T-helper 1 cell (primary cell): ENCODE measurements around the gene BEND3.
"Not testable (repeated sequence)": the region's sequence is repeated elsewhere in the genome, so short reads cannot be mapped to it uniquely, and the experiment has no call there.

Experiments used
- DNase-seq, 5 donors: peaks; one replicate each; pipeline ENCODE4 v3.0.0-alpha.2; 2012 to 2020

BEND3 gene

DNA sequence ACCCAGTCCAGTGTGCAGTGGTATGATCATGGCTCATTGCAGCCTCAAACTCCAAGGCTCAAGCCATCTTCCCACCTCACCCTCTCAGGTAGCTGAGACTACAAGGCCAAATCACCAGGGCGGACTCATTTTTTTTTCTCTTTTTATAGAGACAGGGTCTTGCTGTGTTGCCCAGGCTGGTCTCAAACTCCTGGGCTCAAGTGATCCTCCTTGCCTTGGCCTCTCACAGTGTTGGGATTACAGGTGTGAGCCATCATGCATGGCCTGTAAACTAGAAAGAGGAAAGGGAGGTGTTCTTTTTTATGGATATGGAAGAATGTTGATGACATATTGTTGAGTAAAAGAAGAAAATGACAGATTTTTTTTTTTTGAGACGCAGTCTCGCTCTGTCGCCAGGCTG is 5.1 kb upstream of the BEND3 start:
- no peak for DNase-seq

- DNase-seq, result no peak
Measured at GRCh38 chr6:107118976-107119375, 3.7 kb upstream of the BEND3 start.

- not testable (repeated sequence) for DNase-seq
Measured at GRCh38 chr6:107118540-107118939, 3.2 kb upstream of the BEND3 start.

GRCh38 chr6:107116931-107117330 is 1.6 kb upstream of the BEND3 start:
- DNase-seq, result no peak

DNA sequence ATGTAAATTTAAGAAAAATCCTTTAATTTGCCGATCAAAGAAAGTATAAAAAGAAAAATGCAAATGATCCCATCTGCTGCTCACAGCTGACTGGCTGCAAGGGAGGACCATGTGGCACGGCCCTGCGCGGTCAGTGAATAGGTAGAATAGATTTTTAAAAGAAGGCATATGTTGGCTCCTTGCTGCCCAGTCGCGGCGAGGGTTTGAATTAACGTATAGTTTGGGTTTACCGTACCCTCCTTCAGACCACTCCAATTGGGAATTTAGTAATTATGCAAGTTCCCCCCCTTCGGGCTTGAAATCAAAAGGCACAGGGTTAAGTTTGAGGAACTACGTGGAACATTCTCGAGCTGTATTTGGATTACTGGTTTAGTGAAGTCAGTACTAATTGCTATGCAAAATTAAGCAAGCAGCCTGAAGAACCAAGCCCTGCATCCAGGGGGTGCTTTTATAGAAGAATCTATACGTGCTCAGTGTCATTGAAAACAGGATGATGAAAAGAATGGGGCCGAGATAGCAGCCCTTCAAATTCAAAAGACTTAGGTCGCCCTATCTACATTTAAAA is 1.1 kb upstream of the BEND3 start:
- peak in 1 of 5 donors; percentile 20 for DNase-seq

GRCh38 chr6:107115695-107116327 is 496 bp upstream of the BEND3 start:
- DNase-seq, result peak in 1 of 5 donors; percentile 26

GRCh38 chr6:107114213-107114925 is 946 bp downstream of the BEND3 start:
- DNase-seq, result peak; percentile 45 to 70 (median 54)

GRCh38 chr6:107110200-107110599 is 5.1 kb downstream of the BEND3 start:
- DNase-seq, result no peak

DNA sequence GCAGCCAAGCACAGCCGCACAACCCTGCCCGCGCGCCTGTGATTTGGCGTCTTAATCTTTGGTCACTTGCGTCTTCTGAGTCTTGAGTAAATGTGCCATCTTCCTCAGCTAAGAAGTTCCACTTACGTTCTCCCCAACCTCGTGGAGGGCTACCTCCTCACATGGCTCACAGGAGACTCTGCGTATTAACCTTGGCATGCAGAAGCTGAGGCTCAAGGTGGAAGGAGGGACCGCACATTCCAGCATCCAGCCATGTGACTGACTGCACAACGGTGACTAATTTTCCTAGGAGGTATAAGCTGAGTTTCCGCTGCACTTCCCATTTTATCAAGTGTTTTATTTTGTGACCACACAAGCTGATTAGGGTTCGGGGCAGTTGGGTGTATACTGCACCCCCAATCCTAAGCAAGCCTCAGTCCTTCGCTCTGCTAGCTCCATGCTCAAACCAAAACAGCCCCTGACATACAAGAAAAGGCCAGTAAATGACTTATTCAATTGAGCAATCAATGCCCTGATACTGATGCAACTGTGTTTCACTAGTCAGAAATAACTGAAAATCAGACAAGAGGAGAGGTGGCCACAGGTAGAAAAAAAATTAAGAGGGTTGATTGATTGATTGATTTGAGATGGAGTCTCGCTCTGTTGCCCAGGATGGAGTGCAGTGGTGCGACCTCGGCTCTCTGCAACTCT is 7.0 kb downstream of the BEND3 start:
- no peak for DNase-seq

- DNase-seq, result no peak
Measured at GRCh38 chr6:107107791-107108190, 7.5 kb downstream of the BEND3 start.

- DNase-seq, result no peak
Measured at GRCh38 chr6:107106165-107106564, 9.2 kb downstream of the BEND3 start.

- no peak for DNase-seq
Measured at GRCh38 chr6:107105511-107106116, 9.7 kb downstream of the BEND3 start.

GRCh38 chr6:107103082-107103481 is 12.2 kb downstream of the BEND3 start:
- no peak for DNase-seq

- no peak for DNase-seq
Measured at GRCh38 chr6:107102414-107102805, 12.9 kb downstream of the BEND3 start.

DNA sequence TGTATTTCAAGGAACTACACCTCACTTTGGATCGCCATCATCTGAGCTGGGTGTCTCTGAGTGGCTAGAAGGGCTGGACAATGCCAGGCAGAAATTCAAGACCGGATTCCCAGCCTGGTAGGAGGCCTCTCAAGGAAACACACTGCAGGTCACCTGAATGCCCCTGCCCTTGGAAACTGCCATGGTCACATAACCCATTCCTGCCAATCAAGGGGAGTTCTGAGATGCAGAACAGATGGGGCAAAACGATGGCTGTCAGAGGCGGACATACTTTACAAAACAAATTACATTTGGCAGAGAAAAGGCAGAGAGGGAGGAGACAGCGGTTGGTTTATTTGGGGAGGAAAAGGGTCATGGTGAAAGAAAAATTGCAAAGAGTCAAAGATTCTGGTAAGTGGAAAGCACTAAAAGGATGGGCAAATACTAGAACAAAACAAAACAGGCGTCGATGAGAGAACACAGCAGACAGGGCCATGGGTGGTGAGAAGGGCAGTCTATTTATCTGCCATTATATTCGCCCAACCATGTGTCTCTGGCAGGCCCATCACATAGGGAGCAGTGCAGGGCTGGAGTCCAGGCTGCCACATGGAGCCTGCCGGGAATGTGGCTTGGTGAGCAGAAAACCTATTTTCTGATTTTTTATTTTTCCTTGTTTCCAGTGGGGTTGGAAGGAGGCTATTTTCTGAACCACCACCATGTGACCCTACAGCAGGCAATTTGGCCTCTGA is 13.5 kb downstream of the BEND3 start:
- DNase-seq, result no peak

GRCh38 chr6:107101211-107101610 is 14.1 kb downstream of the BEND3 start:
- no peak for DNase-seq

DNA sequence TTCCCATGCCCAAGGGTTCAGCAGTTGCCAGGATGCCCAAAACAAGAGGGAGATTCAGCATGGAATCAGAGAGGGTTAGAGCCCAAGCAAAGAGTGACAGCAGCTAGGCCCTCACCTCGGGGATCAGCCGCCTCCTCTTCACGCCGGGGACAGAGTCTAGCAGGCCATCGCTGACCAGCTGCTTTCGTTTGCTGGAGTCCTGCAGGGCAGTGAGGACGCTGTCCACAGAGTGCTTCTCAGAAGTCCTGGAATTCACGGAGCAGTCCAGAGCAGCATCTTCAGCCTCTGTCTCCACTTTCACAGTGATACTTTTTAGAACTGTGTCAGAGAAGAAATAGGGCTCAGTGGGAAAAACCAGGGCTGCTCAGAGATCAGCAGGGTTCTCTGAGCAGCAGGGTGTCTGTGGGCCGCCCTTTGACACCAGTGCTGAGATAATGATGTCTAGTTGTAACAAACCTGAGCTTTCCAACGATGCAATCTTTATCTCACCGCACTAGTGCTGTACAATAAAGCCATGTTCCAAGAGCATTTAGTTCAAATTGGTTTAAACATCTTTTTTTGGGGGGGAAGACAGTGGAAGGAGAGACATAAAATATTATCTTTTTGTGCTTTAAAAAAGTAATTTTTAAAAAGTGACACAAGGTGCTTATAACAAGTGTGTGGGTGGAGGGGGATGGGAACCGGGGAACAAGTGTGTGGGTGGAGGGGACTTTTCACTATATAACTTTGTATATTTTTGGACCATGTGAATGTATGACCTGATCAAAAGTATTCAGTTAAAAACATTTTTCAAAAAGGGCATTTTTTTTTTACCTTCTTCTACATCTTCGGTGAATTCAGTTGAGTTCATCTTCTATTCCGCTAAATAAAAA is 16.6 kb downstream of the BEND3 start:
- no peak for DNase-seq

- DNase-seq, result not testable (repeated sequence)
Measured at GRCh38 chr6:107084459-107084858, 30.9 kb downstream of the BEND3 start.

GRCh38 chr6:107083921-107084320 is 31.4 kb downstream of the BEND3 start:
- DNase-seq, result no peak

- DNase-seq, result peak in 1 of 5 donors; percentile 42
Measured at GRCh38 chr6:107083047-107083768, 32.1 kb downstream of the BEND3 start.

- DNase-seq, result no peak
Measured at GRCh38 chr6:107082045-107082444, 33.3 kb downstream of the BEND3 start.
